ENCODE results near the gene GTF2A1.

The GTF2A1 gene

GRCh38 chr14:81129242-81129641 lies 91.5 kb downstream of the GTF2A1 start:
- no peak for DNase-seq

DNA sequence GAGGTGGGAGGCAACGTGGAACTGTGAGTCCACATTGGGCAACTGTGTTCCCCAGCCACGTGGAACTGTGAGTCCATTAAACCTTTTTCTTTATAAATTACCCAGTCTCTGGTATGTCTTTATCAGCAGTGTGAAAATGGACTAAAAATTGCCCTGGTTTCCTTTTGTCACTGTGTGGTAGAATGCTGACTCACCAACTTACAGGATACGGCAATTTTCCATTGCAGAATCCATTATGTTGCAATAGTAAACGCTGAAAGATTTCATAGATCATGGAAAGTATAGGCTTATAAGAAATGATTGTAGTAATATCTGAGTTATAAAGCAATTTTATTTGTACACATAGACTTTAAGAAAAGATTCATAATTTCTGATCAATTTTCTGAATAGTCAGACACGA lies 93.0 kb downstream of the GTF2A1 start:
- peak; percentile 15 for DNase-seq

GRCh38 chr14:81125536-81125935 lies 95.2 kb downstream of the GTF2A1 start:
- DNase-seq = no peak
